B cell (primary cell): ENCODE results near the gene YWHAG. TPM values are rescaled to one million over a fixed set of nuclear protein-coding genes. Genes with fewer than 3 reads are reported as not detected.

Experiments used
- ATAC-seq: fragments of 200-7000 bp; cut with Tn5 transposase; one replicate; pipeline ENCODE4 v1.10.0; 2021; ENCODE audit warnings: low read depth, mild to moderate bottlenecking, moderate number of reproducible peaks, moderate library complexity
- CTCF ChIA-PET: fragments of 350-600 bp; sonication (Branson Sonifier 250); formaldehyde crosslinking; loops from one replicate; lab custom pipeline; 2021; ENCODE audit warnings: antibody characterized with exemption, inconsistent platforms; lab: Charles Lee
- POLR2A ChIA-PET: fragments of 350-600 bp; sonication (Branson Sonifier 250); formaldehyde crosslinking; loops from one replicate; lab custom pipeline; 2021; ENCODE audit warnings: antibody characterized with exemption; lab: Charles Lee
- DNase-seq: peaks from one replicate; pipeline ENCODE4 v3.0.0; 2013
- H2AFZ ChIP-seq: 2 replicates; pipeline ENCODE4 v1.6.1; 2012; ENCODE audit warnings: mild to moderate bottlenecking, low read depth, low read length; ENCODE audit not compliant: insufficient read depth, poor library complexity, severe bottlenecking
- H3K27ac ChIP-seq, 2 donors: 1 replicate in 1 of 2; 2 replicates in 1 of 2; pipeline ENCODE4 v1.5.1; 2012 to 2013; ENCODE audit warnings: low read length in 2 of 2, mild to moderate bottlenecking in 2 of 2, moderate library complexity in 1 of 2
- H3K27me3 ChIP-seq, 4 experiments: fragments of 200-600 bp in 1 of 4; sonication (generic) in 1 of 4; replicated peaks in 1 of 4; 1 replicate in 2 of 4; 2 replicates in 2 of 4; pipeline versions ENCODE4 v1.6.1 to v1.7.0; 2013 to 2016; ENCODE audit warnings: low read length in 3 of 4, mild to moderate bottlenecking in 2 of 4, mixed read lengths in 1 of 4, moderate library complexity in 1 of 4; ENCODE audit not compliant: insufficient read depth in 4 of 4, control insufficient read depth in 3 of 4; ENCODE audit errors: control extremely low read depth in 1 of 4
- H3K36me3 ChIP-seq, 2 experiments: replicated peaks in 1 of 2; 1 replicate in 1 of 2; 2 replicates in 1 of 2; pipeline versions ENCODE4 v1.6.1 to v1.7.1; 2013; ENCODE audit warnings: low read length in 1 of 2; ENCODE audit not compliant: insufficient read depth in 2 of 2, control insufficient read depth in 1 of 2; ENCODE audit errors: control extremely low read depth in 1 of 2, extremely low read depth in 1 of 2
- H3K4me1 ChIP-seq, 2 donors: fragments of 200-600 bp in 1 of 2; sonication (generic) in 1 of 2; 1 replicate in 1 of 2; 2 replicates in 1 of 2; pipeline versions ENCODE4 v1.5.1 to v1.6.1; 2013 to 2017; ENCODE audit warnings: low read length in 2 of 2; ENCODE audit not compliant: control insufficient read depth in 2 of 2, insufficient read depth in 2 of 2
- H3K4me2 ChIP-seq: replicated peaks from 2 replicates; pipeline ENCODE3; 2012; ENCODE audit warnings: mild to moderate bottlenecking, low read depth, low read length; ENCODE audit not compliant: poor library complexity, severe bottlenecking
- H3K4me3 ChIP-seq, 5 experiments: fragments of 200-600 bp in 1 of 5; sonication (generic) in 1 of 5; 1 replicate in 3 of 5; 2 replicates in 2 of 5; pipeline versions ENCODE4 v1.5.1 to v1.7.0; 2011 to 2016; ENCODE audit warnings: low read length in 4 of 5, mild to moderate bottlenecking in 4 of 5, low read depth in 2 of 5, control low read depth in 1 of 5, moderate library complexity in 1 of 5; ENCODE audit not compliant: insufficient read depth in 1 of 5; ENCODE audit errors: control extremely low read depth in 1 of 5, extremely low read depth in 1 of 5
- H3K79me2 ChIP-seq: fragments of 200-600 bp; sonication (generic); one replicate; pipeline ENCODE4 v1.6.0; 2016; ENCODE audit warnings: low read length; ENCODE audit not compliant: control insufficient read depth, insufficient read depth
- H3K9ac ChIP-seq: fragments of 200-600 bp; sonication (generic); 2 replicates; pipeline ENCODE4 v1.6.1; 2017; ENCODE audit warnings: mild to moderate bottlenecking, low read length, moderate library complexity
- H3K9me3 ChIP-seq, 3 donors: one replicate each; pipeline versions ENCODE4 v1.6.1 to v1.7.1; 2013; ENCODE audit warnings: low read length in 2 of 3; ENCODE audit not compliant: control insufficient read depth in 2 of 3, insufficient read depth in 1 of 3; ENCODE audit errors: control extremely low read depth in 1 of 3
- H4K20me1 ChIP-seq: 2 replicates; pipeline ENCODE4 v1.6.0; 2012; ENCODE audit warnings: mild to moderate bottlenecking, low read length; ENCODE audit not compliant: insufficient read depth, control insufficient read depth, poor library complexity, severe bottlenecking
- H3K27ac Mint-ChIP-seq: one replicate; pipeline ENCODE4 v1.8.0; 2021; ENCODE audit warnings: mixed read lengths
- H3K27me3 Mint-ChIP-seq: one replicate; pipeline ENCODE4 v1.8.0; 2021; ENCODE audit warnings: mixed read lengths
- H3K4me1 Mint-ChIP-seq: one replicate; pipeline ENCODE4 v1.8.0; 2021; ENCODE audit warnings: mixed read lengths
- H3K4me3 Mint-ChIP-seq: one replicate; pipeline ENCODE4 v1.8.0; 2021; ENCODE audit warnings: mixed read lengths
- H3K9me3 Mint-ChIP-seq: one replicate; pipeline ENCODE4 v1.8.0; 2022; ENCODE audit warnings: mixed read lengths; ENCODE audit not compliant: insufficient read depth
- CTCF ChIP-seq: fragments of 200-600 bp; IDR thresholded peaks from one replicate; pipeline ENCODE4 v1.8.0; 2022; ENCODE audit warnings: antibody characterized with exemption, mild to moderate bottlenecking
- EZH2 ChIP-seq: IDR thresholded peaks from 2 replicates; pipeline ENCODE4 v1.6.1; 2012; ENCODE audit warnings: borderline replicate concordance, low read depth, mild to moderate bottlenecking, moderate library complexity, low read length; ENCODE audit not compliant: insufficient read depth, poor library complexity, severe bottlenecking
- WGBS: methylation state at CpG from one replicate; pipeline ENCODE4 v1.1.5; 2013; ENCODE audit warnings: missing lambda C conversion rate; ENCODE audit not compliant: insufficient coverage; 5-methylcytosine and 5-hydroxymethylcytosine counted together
- intact Hi-C: fragments of 100-400 bp; cut with micrococcal nuclease; formaldehyde crosslinking; loops from one replicate; pipeline ENCODE4 v1.10.0; 2022
- polyA plus RNA-seq: library from polyadenylated mRNA; depleted of rRNA; stranded (reverse); fragments of >200 nt; gene quantifications from 2 replicates; pipeline ENCODE4 v1.2.3, GENCODE V29; 2012
- total RNA-seq, 2 donors: library from RNA; stranded (reverse); fragments of 120-200 nt in 1 of 2; gene quantifications; 1 replicate in 1 of 2; 2 replicates in 1 of 2; pipeline versions ENCODE4 v1.2.3 to v1.2.4, GENCODE V29; 2013 to 2022

The YWHAG gene
- total and polyA plus RNA-seq, 2 donors (not counting 1 experiment from before 2014, with no cell fraction given) = 6.6 to 51.6 TPM

GRCh38 chr7:76340617-76341131 is 18.1 kb downstream of the YWHAG start:
- Histone ChIP-seq H3K36me3 (peaks cover 5 to 53% of the 10 kb centered on the region in 2 experiments), H3K9me3 (no peaks in the 10 kb centered on the region), H3K4me2 (no peak overlapping the region), H3K27me3 (no peaks in the 10 kb centered on the region), H3K79me2 (peaks cover 99% of the 10 kb centered on the region), H4K20me1 (peaks cover 99% of the 10 kb centered on the region), H3K27ac (no peak overlapping the region), H2AFZ (no peak overlapping the region), H3K4me1 (no peaks in the 10 kb centered on the region), H3K4me3 (no peak overlapping the region), H3K9ac (no peak overlapping the region)
- Mint-ChIP-seq H3K9me3 (no peaks in the 10 kb centered on the region), H3K27me3 (no peaks in the 10 kb centered on the region), H3K27ac (no peak overlapping the region), H3K4me1 (peaks cover 51% of the 10 kb centered on the region), H3K4me3 (no peak overlapping the region)
- WGBS = 88% methylated on average over 1 of the region's 3 CpGs
- intact Hi-C loops = no loop called here
- ChIA-PET POLR2A (no interaction called here), CTCF (no interaction called here)
- no peak for DNase-seq
- ATAC-seq = no peak
- TF ChIP-seq EZH2 (no peak), CTCF (no peak)

GRCh38 chr7:76338298-76339084 is 20.3 kb downstream of the YWHAG start:
- H4K20me1 ChIP-seq = peaks cover 99% of the 10 kb centered on the region

More at GRCh38 chr7:76338298-76339084, 20.3 kb downstream of the YWHAG start:
- TF ChIP-seq CTCF (no peak), EZH2 (no peak)
- ChIA-PET POLR2A (interaction anchor here (0.6 kb wide), 1 partner anchor 21 kb away, joined by 5 read pairs; no protein-coding TSS in a partner anchor), CTCF (interaction anchor here (0.5 kb wide), 1 partner anchor 75 kb away, joined by 3 read pairs; no protein-coding TSS in a partner anchor)
- H3K36me3 ChIP-seq = peaks cover 1 to 36% of the 10 kb centered on the region in 2 experiments
- DNase-seq (no peak), ATAC-seq (no peak)
- H3K27me3 Mint-ChIP-seq = no peaks in the 10 kb centered on the region
- H3K27ac Mint-ChIP-seq = no peak overlapping the region
- peaks cover 2 to 3% of the 10 kb centered on the region in 2 donors for H3K4me1 ChIP-seq
- no peak overlapping the region for H2AFZ ChIP-seq
- H3K4me2 ChIP-seq = no peak overlapping the region
- no peaks in the 10 kb centered on the region for H3K9me3 Mint-ChIP-seq
- H3K4me1 Mint-ChIP-seq = peaks cover 50% of the 10 kb centered on the region
- H3K4me3 ChIP-seq = no peak overlapping the region
- H3K4me3 Mint-ChIP-seq = no peak overlapping the region
- no peak overlapping the region for H3K27ac ChIP-seq
- intact Hi-C loops = no loop called here
- WGBS = 70% methylated on average over 4 of the region's 9 CpGs
- peaks cover 99% of the 10 kb centered on the region for H3K79me2 ChIP-seq
- H3K27me3 ChIP-seq = no peaks in the 10 kb centered on the region
- no peaks in the 10 kb centered on the region for H3K9me3 ChIP-seq
- no peak overlapping the region for H3K9ac ChIP-seq
